Measurements from ENCODE around the gene HNRNPUL1.
"Not testable (repeated sequence)": the region's sequence is repeated elsewhere in the genome, so short reads cannot be mapped to it uniquely, and the experiment has no call there.

Gene HNRNPUL1

GRCh38 chr19:41335467-41335866, 71.3 kb downstream of the HNRNPUL1 start:
- no peaks in the 10 kb centered on the region for H3K9me3 ChIP-seq (ENCODE audit: control insufficient read depth, insufficient read depth, low read length)
- no peak overlapping the region for H3K4me3 ChIP-seq (ENCODE audit: low read depth, low read length)
- peaks cover 2% of the 10 kb centered on the region for H3K4me1 ChIP-seq (ENCODE audit: control insufficient read depth, insufficient read depth, low read length)
- H3K36me3 ChIP-seq (ENCODE audit: control insufficient read depth, insufficient read depth, low read length) = peaks cover 2% of the 10 kb centered on the region
- H3K27me3 ChIP-seq (ENCODE audit: control insufficient read depth, insufficient read depth, low read length) = peaks cover 2% of the 10 kb centered on the region
- no peak overlapping the region for H3K9ac ChIP-seq (ENCODE audit: low read depth, low read length)

GRCh38 chr19:41339936-41340335, 75.8 kb downstream of the HNRNPUL1 start:
- no peaks in the 10 kb centered on the region for H3K9me3 ChIP-seq (ENCODE audit: control insufficient read depth, insufficient read depth, low read length)
- no peaks in the 10 kb centered on the region for H3K36me3 ChIP-seq (ENCODE audit: control insufficient read depth, insufficient read depth, low read length)
- no peak overlapping the region for H3K4me3 ChIP-seq (ENCODE audit: low read depth, low read length)
- H3K9ac ChIP-seq (ENCODE audit: low read depth, low read length) = no peak overlapping the region
- no peaks in the 10 kb centered on the region for H3K4me1 ChIP-seq (ENCODE audit: control insufficient read depth, insufficient read depth, low read length)
- H3K27me3 ChIP-seq (ENCODE audit: control insufficient read depth, insufficient read depth, low read length) = no peaks in the 10 kb centered on the region

- H3K36me3 ChIP-seq (ENCODE audit: control insufficient read depth, insufficient read depth, low read length) = no peaks in the 10 kb centered on the region
- no peak overlapping the region for H3K9ac ChIP-seq (ENCODE audit: low read depth, low read length)
- H3K4me3 ChIP-seq (ENCODE audit: low read depth, low read length) = no peak overlapping the region
- no peaks in the 10 kb centered on the region for H3K9me3 ChIP-seq (ENCODE audit: control insufficient read depth, insufficient read depth, low read length)
- H3K27me3 ChIP-seq (ENCODE audit: control insufficient read depth, insufficient read depth, low read length) = no peaks in the 10 kb centered on the region
- H3K4me1 ChIP-seq (ENCODE audit: control insufficient read depth, insufficient read depth, low read length) = no peaks in the 10 kb centered on the region
Measured at GRCh38 chr19:41341669-41342490, 77.7 kb downstream of the HNRNPUL1 start.

GRCh38 chr19:41344162-41344561, 80.0 kb downstream of the HNRNPUL1 start:
- H3K4me1 ChIP-seq (ENCODE audit: control insufficient read depth, insufficient read depth, low read length) = no peaks in the 10 kb centered on the region
- H3K4me3 ChIP-seq (ENCODE audit: low read depth, low read length) = no peak overlapping the region
- H3K27me3 ChIP-seq (ENCODE audit: control insufficient read depth, insufficient read depth, low read length) = no peaks in the 10 kb centered on the region
- H3K36me3 ChIP-seq (ENCODE audit: control insufficient read depth, insufficient read depth, low read length) = no peaks in the 10 kb centered on the region
- no peaks in the 10 kb centered on the region for H3K9me3 ChIP-seq (ENCODE audit: control insufficient read depth, insufficient read depth, low read length)
- no peak overlapping the region for H3K9ac ChIP-seq (ENCODE audit: low read depth, low read length)

- not testable (repeated sequence) for H3K9ac ChIP-seq (ENCODE audit: low read depth, low read length); H3K9me3 ChIP-seq (ENCODE audit: control insufficient read depth, insufficient read depth, low read length); H3K4me3 ChIP-seq (ENCODE audit: low read depth, low read length); H3K4me1 ChIP-seq (ENCODE audit: control insufficient read depth, insufficient read depth, low read length); H3K36me3 ChIP-seq (ENCODE audit: control insufficient read depth, insufficient read depth, low read length)
- H3K27me3 ChIP-seq (ENCODE audit: control insufficient read depth, insufficient read depth, low read length) = peaks cover 12% of the 10 kb centered on the region
Measured at GRCh38 chr19:41346916-41347315, 82.7 kb downstream of the HNRNPUL1 start.

- Histone ChIP-seq H3K36me3 (ENCODE audit: control insufficient read depth, insufficient read depth, low read length) (no peaks in the 10 kb centered on the region), H3K4me1 (ENCODE audit: control insufficient read depth, insufficient read depth, low read length) (peaks cover 3% of the 10 kb centered on the region), H3K9me3 (ENCODE audit: control insufficient read depth, insufficient read depth, low read length) (no peaks in the 10 kb centered on the region), H3K27me3 (ENCODE audit: control insufficient read depth, insufficient read depth, low read length) (peaks cover 19% of the 10 kb centered on the region), H3K4me3 (ENCODE audit: low read depth, low read length) (peak overlapping the region; percentile 52), H3K9ac (ENCODE audit: low read depth, low read length) (no peak overlapping the region)
Measured at GRCh38 chr19:41350735-41351338, 86.7 kb downstream of the HNRNPUL1 start.

GRCh38 chr19:41351339-41352245, 87.4 kb downstream of the HNRNPUL1 start:
- Histone ChIP-seq H3K36me3 (ENCODE audit: control insufficient read depth, insufficient read depth, low read length) (no peaks in the 10 kb centered on the region), H3K27me3 (ENCODE audit: control insufficient read depth, insufficient read depth, low read length) (peaks cover 19% of the 10 kb centered on the region), H3K9me3 (ENCODE audit: control insufficient read depth, insufficient read depth, low read length) (no peaks in the 10 kb centered on the region), H3K4me1 (ENCODE audit: control insufficient read depth, insufficient read depth, low read length) (peaks cover 3% of the 10 kb centered on the region), H3K4me3 (ENCODE audit: low read depth, low read length) (peak overlapping the region; percentile 52), H3K9ac (ENCODE audit: low read depth, low read length) (no peak overlapping the region)

GRCh38 chr19:41352279-41352608, 88.1 kb downstream of the HNRNPUL1 start:
- no peak overlapping the region for H3K9ac ChIP-seq (ENCODE audit: low read depth, low read length)
- H3K27me3 ChIP-seq (ENCODE audit: control insufficient read depth, insufficient read depth, low read length) = peaks cover 19% of the 10 kb centered on the region
- no peaks in the 10 kb centered on the region for H3K9me3 ChIP-seq (ENCODE audit: control insufficient read depth, insufficient read depth, low read length)
- H3K36me3 ChIP-seq (ENCODE audit: control insufficient read depth, insufficient read depth, low read length) = no peaks in the 10 kb centered on the region
- peak overlapping the region; percentile 52 for H3K4me3 ChIP-seq (ENCODE audit: low read depth, low read length)
- peaks cover 3% of the 10 kb centered on the region for H3K4me1 ChIP-seq (ENCODE audit: control insufficient read depth, insufficient read depth, low read length)

GRCh38 chr19:41352609-41353465, 88.7 kb downstream of the HNRNPUL1 start:
- H3K9ac ChIP-seq (ENCODE audit: low read depth, low read length) = peak overlapping the region; percentile 73
- no peaks in the 10 kb centered on the region for H3K36me3 ChIP-seq (ENCODE audit: control insufficient read depth, insufficient read depth, low read length)
- H3K4me3 ChIP-seq (ENCODE audit: low read depth, low read length) = peak overlapping the region; percentile 52
- H3K4me1 ChIP-seq (ENCODE audit: control insufficient read depth, insufficient read depth, low read length) = peaks cover 3% of the 10 kb centered on the region
- H3K9me3 ChIP-seq (ENCODE audit: control insufficient read depth, insufficient read depth, low read length) = no peaks in the 10 kb centered on the region
- H3K27me3 ChIP-seq (ENCODE audit: control insufficient read depth, insufficient read depth, low read length) = peaks cover 19% of the 10 kb centered on the region

GRCh38 chr19:41353466-41354342, 89.5 kb downstream of the HNRNPUL1 start, which contains the start of gene TGFB1:
TGFB1 (minus strand) TSS chr19:41353922; CDS start chr19:41353044, 878 bp downstream.
- Histone ChIP-seq H3K9ac (ENCODE audit: low read depth, low read length) (peak within 1 kb of the TSS; percentile 73), H3K27me3 (ENCODE audit: control insufficient read depth, insufficient read depth, low read length) (peaks cover 19% of the 10 kb centered on the region), H3K4me1 (ENCODE audit: control insufficient read depth, insufficient read depth, low read length) (peaks cover 3% of the 10 kb centered on the region)

More at GRCh38 chr19:41353466-41354342, 89.5 kb downstream of the HNRNPUL1 start, which contains the start of gene TGFB1:
- H3K36me3 ChIP-seq (ENCODE audit: control insufficient read depth, insufficient read depth, low read length) = no peaks in the 10 kb centered on the region
- H3K9me3 ChIP-seq (ENCODE audit: control insufficient read depth, insufficient read depth, low read length) = no peaks in the 10 kb centered on the region
- H3K4me3 ChIP-seq (ENCODE audit: low read depth, low read length) = peak within 1 kb of the TSS; percentile 56

Data from iPS-15b (cell line).